Glomerular endothelial cell (primary cell): ENCODE measurements around the gene ANKRD62. TPM values are rescaled to one million over a fixed set of nuclear protein-coding genes. Genes with fewer than 3 reads are reported as not detected.
"Not testable (repeated sequence)": the region's sequence is repeated elsewhere in the genome, so short reads cannot be mapped to it uniquely, and the experiment has no call there.

Source experiments
- DNase-seq: peaks from one replicate; pipeline ENCODE4 v3.0.0-alpha.2; 2011; ENCODE audit warnings: low read depth, low spot score; ENCODE audit errors: extremely low read depth
- total RNA-seq: library from RNA; depleted of rRNA; stranded (reverse); fragments of >200 nt; gene quantifications from 2 replicates; pipeline ENCODE4 v1.2.3, GENCODE V29; 2015

ANKRD62 gene
- total RNA-seq, 1 donor from 2014 or later = not detected

GRCh38 chr18:12092398-12093229, 1.0 kb upstream of the ANKRD62 start:
- no peak for DNase-seq

- DNase-seq = no peak
Observed at GRCh38 chr18:12098374-12098773, 4.7 kb downstream of the ANKRD62 start.

- no peak for DNase-seq
Observed at GRCh38 chr18:12099160-12099559, 5.5 kb downstream of the ANKRD62 start.

GRCh38 chr18:12101266-12101665, 7.6 kb downstream of the ANKRD62 start:
- no peak for DNase-seq

- DNase-seq = no peak
Observed at GRCh38 chr18:12102136-12102842, 8.6 kb downstream of the ANKRD62 start.

- DNase-seq = no peak
Observed at GRCh38 chr18:12106471-12106870, 12.8 kb downstream of the ANKRD62 start.

- no peak for DNase-seq
Observed at GRCh38 chr18:12109836-12110235, 16.2 kb downstream of the ANKRD62 start.

GRCh38 chr18:12113999-12114646, 20.5 kb downstream of the ANKRD62 start:
- DNase-seq = no peak

GRCh38 chr18:12119358-12119757, 25.7 kb downstream of the ANKRD62 start:
- DNase-seq = no peak

GRCh38 chr18:12121175-12122042, 27.8 kb downstream of the ANKRD62 start:
- no peak for DNase-seq

GRCh38 chr18:12122043-12122389, 28.4 kb downstream of the ANKRD62 start:
- not testable (repeated sequence) for DNase-seq

- not testable (repeated sequence) for DNase-seq
Observed at GRCh38 chr18:12127647-12128046, 34.0 kb downstream of the ANKRD62 start.

GRCh38 chr18:12138831-12139230, 45.2 kb downstream of the ANKRD62 start:
- not testable (repeated sequence) for DNase-seq

GRCh38 chr18:12140866-12141265, 47.2 kb downstream of the ANKRD62 start:
- not testable (repeated sequence) for DNase-seq

- not testable (repeated sequence) for DNase-seq
Observed at GRCh38 chr18:12141778-12142177, 48.1 kb downstream of the ANKRD62 start.

- not testable (repeated sequence) for DNase-seq
Observed at GRCh38 chr18:12149431-12149830, 55.8 kb downstream of the ANKRD62 start.

GRCh38 chr18:12154361-12154760, 60.7 kb downstream of the ANKRD62 start:
- DNase-seq = no peak

- DNase-seq = no peak
Observed at GRCh38 chr18:12155996-12156395, 62.4 kb downstream of the ANKRD62 start.

- DNase-seq = no peak
Observed at GRCh38 chr18:12159446-12159845, 65.8 kb downstream of the ANKRD62 start.

- no peak for DNase-seq
Observed at GRCh38 chr18:12162786-12163185, 69.1 kb downstream of the ANKRD62 start.
